Karpas-422 (cell line): ENCODE measurements around the gene CD300C. TPM values are rescaled to one million over a fixed set of nuclear protein-coding genes. Genes with fewer than 3 reads are reported as not detected.

Source experiments
- total RNA-seq: library from RNA; depleted of rRNA; stranded (reverse); fragments of >200 nt; shearing (Covaris generic); gene quantifications from 2 replicates; pipeline ENCODE4 v1.2.3, GENCODE V29; 2014; ENCODE audit warnings: low replicate concordance; rRNA removed

CD300C gene
- total RNA-seq, 1 experiment from 2014 or later, result not detected

Other genes with a start within 250 kb of the CD300C start
- gene KIF19, start 219.9 kb downstream of the CD300C start, total RNA-seq, result not detected in 2 replicates
- gene BTBD17, start 184.2 kb downstream of the CD300C start, total RNA-seq, result not detected in 2 replicates
- gene GPR142, start 178.6 kb downstream of the CD300C start, total RNA-seq, result not detected in 2 replicates
- gene GPRC5C, start 114.0 kb downstream of the CD300C start, total RNA-seq, result not detected in 2 replicates
- gene CD300A, start 79.5 kb downstream of the CD300C start, total RNA-seq, result not detected in 2 replicates
- gene CD300LB, start 14.6 kb downstream of the CD300C start, total RNA-seq, result not detected in 2 replicates
- gene CD300H, start 21.4 kb upstream of the CD300C start, total RNA-seq, result not detected in 2 replicates
- not detected in 2 replicates for gene CD300LD, start 46.2 kb upstream of the CD300C start, total RNA-seq
- not detected in 2 replicates for gene CD300E, start 77.6 kb upstream of the CD300C start, total RNA-seq
- gene CD300LF, start 166.8 kb upstream of the CD300C start, total RNA-seq, result not detected in 2 replicates
- 0.07 TPM in 1 of 2 replicates, not detected in the other for gene RAB37, start 191.1 kb upstream of the CD300C start, total RNA-seq
- gene NHERF1, start 202.5 kb upstream of the CD300C start, total RNA-seq, result 24.4 and 38.3 TPM in 2 replicates
- 25.3 and 66.8 TPM in 2 replicates for gene NAT9, start 230.2 kb upstream of the CD300C start, total RNA-seq